CD8-positive, alpha-beta memory T cell (primary cell): ENCODE results near the gene SNTB2. TPM values are rescaled to one million over a fixed set of nuclear protein-coding genes. Genes with fewer than 3 reads are reported as not detected.
A peak's percentile ranks its signal among the peaks of the same experiment; 100 is the strongest.
"Not testable (repeated sequence)": the region's sequence is repeated elsewhere in the genome, so short reads cannot be mapped to it uniquely, and the experiment has no call there.

Source experiments
- CTCF ChIA-PET: fragments of 350-600 bp; sonication (Branson Sonifier 250); formaldehyde crosslinking; loops from one replicate; lab custom pipeline; 2021; ENCODE audit warnings: antibody characterized with exemption; lab: Charles Lee
- POLR2A ChIA-PET: fragments of 350-600 bp; sonication (Branson Sonifier 250); formaldehyde crosslinking; loops from one replicate; lab custom pipeline; 2021; ENCODE audit warnings: antibody characterized with exemption; lab: Charles Lee
- DNase-seq, 5 donors: peaks; one replicate each; pipeline versions ENCODE4 v3.0.0 to v3.0.0-alpha.2; 2020 to 2022; ENCODE audit warnings: mixed read lengths in 1 of 5
- H3K27ac ChIP-seq: one replicate; pipeline ENCODE4 v1.7.0; 2013; ENCODE audit warnings: low read depth, mild to moderate bottlenecking, low read length, moderate library complexity
- H3K27me3 ChIP-seq: 2 replicates; pipeline ENCODE4 v1.7.0; 2013; ENCODE audit warnings: low read length, mild to moderate bottlenecking; ENCODE audit not compliant: insufficient read depth, poor library complexity, severe bottlenecking
- H3K36me3 ChIP-seq: 2 replicates; pipeline ENCODE4 v1.7.0; 2013; ENCODE audit warnings: mild to moderate bottlenecking, low read length, moderate library complexity; ENCODE audit not compliant: insufficient read depth
- H3K4me1 ChIP-seq: 2 replicates; pipeline ENCODE4 v1.7.0; 2013; ENCODE audit warnings: mild to moderate bottlenecking, low read length, moderate library complexity; ENCODE audit not compliant: insufficient read depth
- H3K4me3 ChIP-seq: 2 replicates; pipeline ENCODE4 v1.7.0; 2013; ENCODE audit warnings: mild to moderate bottlenecking, low read length
- H3K9me3 ChIP-seq: 2 replicates; pipeline ENCODE4 v1.7.0; 2013; ENCODE audit warnings: mild to moderate bottlenecking, low read length
- H3K27ac Mint-ChIP-seq, 8 donors: one replicate each; pipeline ENCODE4 v1.8.0; 2020 to 2021; ENCODE audit warnings: mixed read lengths in 8 of 8, mild to moderate bottlenecking in 6 of 8, inconsistent platforms in 3 of 8, moderate library complexity in 3 of 8
- H3K27me3 Mint-ChIP-seq, 2 donors: one replicate each; pipeline ENCODE4 v1.8.0; 2020 to 2021; ENCODE audit warnings: mixed read lengths in 2 of 2, mild to moderate bottlenecking in 1 of 2, moderate library complexity in 1 of 2
- H3K36me3 Mint-ChIP-seq, 3 donors: one replicate each; pipeline ENCODE4 v1.8.0; 2020 to 2021; ENCODE audit warnings: mixed read lengths in 3 of 3, inconsistent platforms in 1 of 3, mild to moderate bottlenecking in 1 of 3
- H3K4me1 Mint-ChIP-seq, 3 donors: one replicate each; pipeline ENCODE4 v1.8.0; 2020 to 2021; ENCODE audit warnings: mixed read lengths in 3 of 3, inconsistent platforms in 1 of 3, mild to moderate bottlenecking in 1 of 3
- H3K4me3 Mint-ChIP-seq, 7 donors: one replicate each; pipeline ENCODE4 v1.8.0; 2020 to 2021; ENCODE audit warnings: mixed read lengths in 7 of 7, mild to moderate bottlenecking in 6 of 7, moderate library complexity in 4 of 7, inconsistent platforms in 2 of 7
- H3K9me3 Mint-ChIP-seq, 5 donors: one replicate each; pipeline ENCODE4 v1.8.0; 2020 to 2022; ENCODE audit warnings: mixed read lengths in 5 of 5, mild to moderate bottlenecking in 3 of 5, moderate library complexity in 2 of 5, inconsistent platforms in 1 of 5
- polyA plus RNA-seq: library from polyadenylated mRNA; unstranded; fragments of 300-500 nt; fragmentation: Illumina TruSeq; gene quantifications from one replicate; pipeline ENCODE4 v1.2.3, GENCODE V29; 2021
- total RNA-seq, 2 experiments: library from RNA; stranded (reverse); gene quantifications; one replicate each; pipeline ENCODE4 v1.2.3, GENCODE V29; 2021

The SNTB2 gene
- total and polyA plus RNA-seq, 3 experiments from 2014 or later, result 13.6 to 28.2 (median 14.9) TPM

DNA sequence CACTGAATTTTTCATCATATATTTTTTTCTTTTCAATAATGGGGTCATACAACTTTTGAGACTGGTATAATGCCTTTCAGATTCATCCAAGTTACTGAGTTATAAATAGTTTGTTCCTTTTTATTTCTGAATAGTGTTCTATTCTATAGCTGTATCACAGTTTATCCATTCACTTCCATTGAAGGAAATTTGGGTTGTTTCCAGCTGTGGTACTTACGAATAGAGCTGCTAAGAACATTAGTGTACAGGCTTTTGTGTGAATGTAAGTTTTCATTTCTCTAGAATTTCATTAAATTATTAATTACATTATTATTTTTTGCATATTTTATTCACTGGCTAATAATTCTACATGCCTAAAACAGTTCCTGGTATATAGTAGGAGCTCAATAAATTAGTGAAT lies 52.9 kb downstream of the SNTB2 start:
- Histone ChIP-seq H3K9me3 (no peaks in the 10 kb centered on the region), H3K27ac (no peak overlapping the region), H3K27me3 (no peaks in the 10 kb centered on the region), H3K4me3 (no peak overlapping the region), H3K4me1 (no peaks in the 10 kb centered on the region), H3K36me3 (no peaks in the 10 kb centered on the region)
- POLR2A ChIA-PET, result no interaction called here
- Mint-ChIP-seq H3K27ac (no peak overlapping the region), H3K4me3 (no peak overlapping the region), H3K9me3 (no peaks in the 10 kb centered on the region), H3K27me3 (no peaks in the 10 kb centered on the region), H3K4me1 (peaks cover 4 to 6% (median 6%) of the 10 kb centered on the region in 3 donors), H3K36me3 (peaks cover 0 to 8% (median 0%) of the 10 kb centered on the region in 3 donors)
- DNase-seq, result no peak
- CTCF ChIA-PET, result no interaction called here

DNA sequence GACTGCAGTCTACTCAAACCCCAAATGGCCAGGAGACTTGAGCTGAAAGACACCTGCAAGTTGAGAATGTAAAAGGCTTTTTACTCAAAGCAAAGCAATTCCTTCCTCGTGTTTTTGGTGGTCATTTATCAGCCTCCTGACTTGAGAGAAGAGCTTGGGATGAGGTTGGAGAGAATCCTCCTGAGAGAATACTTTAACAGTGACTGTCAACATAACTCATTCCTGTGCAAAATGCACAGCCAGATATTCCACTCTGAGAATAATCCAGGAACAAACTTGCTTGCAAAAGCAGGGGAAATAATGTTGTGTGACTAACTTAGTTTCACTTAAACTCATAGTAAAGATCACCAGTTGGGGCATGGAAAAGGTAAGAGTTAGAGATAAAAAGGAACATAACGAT lies 53.4 kb downstream of the SNTB2 start:
- H3K27ac ChIP-seq, result no peak overlapping the region
- H3K9me3 Mint-ChIP-seq, result no peaks in the 10 kb centered on the region
- no peak for DNase-seq
- no peak overlapping the region for H3K4me3 Mint-ChIP-seq
- H3K4me1 Mint-ChIP-seq, result peaks cover 4 to 6% (median 5%) of the 10 kb centered on the region in 3 donors
- H3K4me3 ChIP-seq, result no peak overlapping the region
- no peaks in the 10 kb centered on the region for H3K4me1 ChIP-seq
- peaks cover under 1% of the 10 kb centered on the region for H3K36me3 ChIP-seq
- H3K36me3 Mint-ChIP-seq, result peaks cover 0 to 8% (median 0%) of the 10 kb centered on the region in 3 donors
- ChIA-PET CTCF (no interaction called here), POLR2A (no interaction called here)
- H3K27ac Mint-ChIP-seq, result peak overlapping the region in 1 of 8 donors; percentile 19
- no peaks in the 10 kb centered on the region for H3K9me3 ChIP-seq
- H3K27me3 ChIP-seq, result no peaks in the 10 kb centered on the region
- H3K27me3 Mint-ChIP-seq, result no peaks in the 10 kb centered on the region

DNA sequence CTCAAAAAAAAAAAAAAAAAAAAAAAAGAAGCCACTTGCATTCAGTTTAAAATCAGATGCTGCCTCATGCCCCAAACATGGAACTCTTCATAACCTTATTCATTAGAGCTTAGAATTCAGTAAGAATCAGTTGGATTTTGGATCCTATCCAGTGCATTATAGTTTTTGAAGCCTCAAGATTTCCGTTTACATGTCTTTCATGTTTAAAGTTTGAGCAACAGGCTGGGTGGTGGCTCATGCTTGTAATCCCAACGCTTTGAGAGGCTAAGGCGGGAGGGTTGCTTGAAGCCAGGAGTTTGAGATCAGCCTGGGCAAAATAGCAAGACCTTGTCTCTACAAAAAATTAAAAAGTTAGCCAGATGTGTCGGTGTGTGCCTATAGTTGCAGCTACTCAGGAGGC lies 55.0 kb downstream of the SNTB2 start:
- H3K4me1 Mint-ChIP-seq, result peaks cover 5 to 6% (median 6%) of the 10 kb centered on the region in 3 donors
- no peak overlapping the region for H3K4me3 ChIP-seq
- no peak overlapping the region for H3K4me3 Mint-ChIP-seq
- peaks cover 5% of the 10 kb centered on the region for H3K36me3 ChIP-seq
- H3K36me3 Mint-ChIP-seq, result peaks cover 0 to 15% (median 6%) of the 10 kb centered on the region in 3 donors
- ChIA-PET POLR2A (interaction anchor here (0.6 kb wide), 1 partner anchor 153 kb away, joined by 4 read pairs; no protein-coding TSS in a partner anchor), CTCF (interaction anchor here (1.7 kb wide), 1 partner anchor 92 kb away, joined by 3 read pairs; no protein-coding TSS in a partner anchor)
- H3K9me3 ChIP-seq, result no peaks in the 10 kb centered on the region
- no peaks in the 10 kb centered on the region for H3K9me3 Mint-ChIP-seq
- no peaks in the 10 kb centered on the region for H3K27me3 ChIP-seq
- DNase-seq, result no peak
- H3K4me1 ChIP-seq, result no peaks in the 10 kb centered on the region
- H3K27me3 Mint-ChIP-seq, result no peaks in the 10 kb centered on the region
- H3K27ac Mint-ChIP-seq, result no peak overlapping the region
- no peak overlapping the region for H3K27ac ChIP-seq

DNA sequence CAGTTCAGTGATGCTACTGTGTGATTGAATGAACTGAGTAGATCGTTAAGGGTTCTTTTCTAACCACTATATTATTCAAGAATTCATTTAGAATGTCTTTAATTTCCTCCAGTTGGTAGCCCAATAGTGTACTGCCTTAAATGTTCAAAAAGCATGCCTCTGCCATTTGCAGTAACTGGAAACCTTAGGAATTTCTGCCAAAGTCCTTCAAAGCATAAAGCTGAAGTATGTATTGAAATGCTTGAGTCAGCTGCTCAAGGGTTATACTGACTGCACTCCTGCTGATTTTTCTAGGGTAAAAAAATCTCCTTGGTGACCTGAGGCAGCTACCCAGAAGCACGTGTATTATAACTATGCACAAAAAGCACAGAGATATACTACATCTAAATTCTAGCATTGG lies 56.5 kb downstream of the SNTB2 start:
- H3K4me3 Mint-ChIP-seq, result no peak overlapping the region
- H3K9me3 Mint-ChIP-seq, result no peaks in the 10 kb centered on the region
- Histone ChIP-seq H3K27ac (no peak overlapping the region), H3K4me3 (no peak overlapping the region), H3K27me3 (no peaks in the 10 kb centered on the region), H3K9me3 (no peaks in the 10 kb centered on the region), H3K36me3 (peaks cover 5% of the 10 kb centered on the region), H3K4me1 (no peaks in the 10 kb centered on the region)
- H3K4me1 Mint-ChIP-seq, result peaks cover 5 to 6% (median 6%) of the 10 kb centered on the region in 3 donors
- no peak for DNase-seq
- CTCF ChIA-PET, result interaction anchor here (1.5 kb wide), 1 partner anchor 13 kb away, joined by 6 read pairs; no protein-coding TSS in a partner anchor
- no peak overlapping the region for H3K27ac Mint-ChIP-seq
- POLR2A ChIA-PET, result no interaction called here
- H3K27me3 Mint-ChIP-seq, result no peaks in the 10 kb centered on the region
- H3K36me3 Mint-ChIP-seq, result peaks cover 0 to 22% (median 12%) of the 10 kb centered on the region in 3 donors

DNA sequence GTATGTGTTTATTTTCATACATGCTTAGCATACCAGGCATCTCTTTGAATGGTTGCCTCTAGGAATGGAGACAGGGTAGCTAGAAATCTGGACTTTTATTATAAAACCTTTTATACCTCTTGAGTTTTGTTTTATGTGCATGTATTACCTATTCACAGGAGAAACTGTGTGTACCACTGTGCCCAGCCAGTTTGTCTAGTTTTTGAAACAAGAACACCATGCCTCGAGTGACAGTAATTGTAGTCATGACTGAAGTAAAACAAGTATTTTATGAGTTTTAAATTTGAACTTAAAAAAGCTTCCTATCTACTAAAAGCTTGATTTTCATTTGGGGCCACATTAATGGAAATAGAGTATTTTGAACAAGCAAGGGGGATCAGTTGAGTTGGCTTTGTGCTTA lies 57.4 kb downstream of the SNTB2 start:
- H3K4me3 ChIP-seq, result no peak overlapping the region
- H3K27me3 Mint-ChIP-seq, result no peaks in the 10 kb centered on the region
- POLR2A ChIA-PET, result no interaction called here
- peaks cover 5% of the 10 kb centered on the region for H3K36me3 ChIP-seq
- no peaks in the 10 kb centered on the region for H3K9me3 Mint-ChIP-seq
- peaks cover 0 to 26% (median 14%) of the 10 kb centered on the region in 3 donors for H3K36me3 Mint-ChIP-seq
- no peak overlapping the region for H3K27ac ChIP-seq
- H3K27me3 ChIP-seq, result no peaks in the 10 kb centered on the region
- no peak overlapping the region for H3K4me3 Mint-ChIP-seq
- no peaks in the 10 kb centered on the region for H3K4me1 ChIP-seq
- peak overlapping the region in 1 of 8 donors; percentile 43 for H3K27ac Mint-ChIP-seq
- CTCF ChIA-PET, result interaction anchor here (1.5 kb wide), 1 partner anchor 13 kb away, joined by 6 read pairs; no protein-coding TSS in a partner anchor
- peaks cover 6 to 7% (median 6%) of the 10 kb centered on the region in 3 donors for H3K4me1 Mint-ChIP-seq
- H3K9me3 ChIP-seq, result no peaks in the 10 kb centered on the region
- no peak for DNase-seq

DNA sequence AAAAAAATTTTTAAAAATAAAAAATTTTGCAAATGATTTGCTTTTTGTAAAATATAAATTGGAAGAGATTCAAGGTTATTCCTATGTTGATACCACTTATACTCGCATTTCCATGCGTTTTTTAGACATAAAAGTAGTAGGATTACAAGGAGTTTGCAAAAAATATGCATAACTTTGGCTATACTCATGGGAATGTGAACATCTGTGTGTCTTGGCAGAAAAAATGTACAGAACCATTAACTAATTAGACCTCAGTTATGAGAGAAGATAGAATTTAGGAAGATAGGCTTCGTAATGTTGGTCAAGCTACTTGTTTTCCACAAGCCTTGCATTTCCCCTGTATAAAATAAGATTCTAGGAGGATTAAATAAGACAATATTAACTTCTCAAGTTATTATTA lies 63.1 kb downstream of the SNTB2 start:
- Histone ChIP-seq H3K4me3 (no peak overlapping the region), H3K9me3 (no peaks in the 10 kb centered on the region), H3K36me3 (peaks cover 5% of the 10 kb centered on the region), H3K4me1 (no peaks in the 10 kb centered on the region), H3K27me3 (no peaks in the 10 kb centered on the region), H3K27ac (no peak overlapping the region)
- no peak overlapping the region for H3K4me3 Mint-ChIP-seq
- H3K36me3 Mint-ChIP-seq, result peaks cover 0 to 32% (median 15%) of the 10 kb centered on the region in 3 donors
- no peaks in the 10 kb centered on the region for H3K9me3 Mint-ChIP-seq
- CTCF ChIA-PET, result no interaction called here
- peaks cover 20 to 25% (median 24%) of the 10 kb centered on the region in 3 donors for H3K4me1 Mint-ChIP-seq
- H3K27me3 Mint-ChIP-seq, result no peaks in the 10 kb centered on the region
- POLR2A ChIA-PET, result no interaction called here
- no peak overlapping the region for H3K27ac Mint-ChIP-seq
- DNase-seq, result no peak

DNA sequence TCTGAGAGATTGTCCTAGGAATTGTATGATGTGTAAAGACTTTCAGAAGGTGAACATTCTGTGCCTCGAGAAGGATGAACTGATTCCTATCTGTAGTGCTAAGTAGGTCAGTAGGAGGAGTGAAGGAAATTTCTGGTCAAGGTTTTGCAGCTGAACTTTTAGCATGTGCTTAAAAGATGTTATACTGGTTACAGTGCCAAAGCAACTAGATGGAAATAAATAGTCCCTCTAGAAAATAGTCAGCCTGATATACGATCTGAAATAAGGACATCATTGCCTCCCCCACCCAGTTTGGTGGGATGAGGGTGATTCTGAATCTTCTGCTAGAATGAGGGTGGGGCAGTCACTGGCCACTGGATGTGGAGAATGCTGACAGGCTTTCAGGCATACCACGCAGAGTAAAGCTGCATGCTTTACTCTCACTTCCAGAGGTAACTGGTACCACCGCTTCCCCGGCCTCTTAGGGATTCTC lies 66.9 kb downstream of the SNTB2 start:
- H3K4me3 ChIP-seq, result no peak overlapping the region
- POLR2A ChIA-PET, result no interaction called here
- H3K4me1 Mint-ChIP-seq, result peaks cover 21 to 30% (median 28%) of the 10 kb centered on the region in 3 donors

DNA sequence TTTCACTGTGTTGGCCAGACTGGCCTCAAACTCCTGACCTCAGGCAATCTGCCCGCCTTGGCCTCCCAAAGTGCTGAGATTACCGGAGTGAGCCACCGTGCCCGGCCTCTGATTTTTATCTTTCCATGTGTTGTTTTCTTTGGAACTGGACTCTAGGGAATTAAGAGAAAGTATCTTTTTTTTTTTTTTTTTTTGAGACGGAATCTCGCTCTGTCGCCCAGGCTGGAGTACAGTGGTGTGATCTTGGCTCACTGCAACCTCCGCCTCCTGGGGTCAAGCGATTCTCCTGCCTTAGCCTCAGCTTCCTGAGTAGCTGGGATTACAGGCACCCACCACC lies 72.4 kb downstream of the SNTB2 start:
- CTCF ChIA-PET, H3K27me3 ChIP-seq, H3K4me3 Mint-ChIP-seq, H3K27ac ChIP-seq, POLR2A ChIA-PET, DNase-seq, H3K4me1 ChIP-seq, H3K36me3 ChIP-seq, H3K4me3 ChIP-seq, H3K9me3 Mint-ChIP-seq, H3K9me3 ChIP-seq, H3K27me3 Mint-ChIP-seq: not testable (repeated sequence)
- Mint-ChIP-seq H3K4me1 (peaks cover 15 to 24% (median 20%) of the 10 kb centered on the region in 3 donors), H3K27ac (peak overlapping the region in 1 of 8 donors; percentile 47), H3K36me3 (peaks cover 5 to 38% (median 7%) of the 10 kb centered on the region in 3 donors)

More for the DNA sequence above, 66.9 kb downstream of the SNTB2 start:
- no peaks in the 10 kb centered on the region for H3K9me3 ChIP-seq
- peak overlapping the region in 7 of 8 donors; percentile 55 to 97 (median 80) for H3K27ac Mint-ChIP-seq
- peaks cover 0 to 19% (median 3%) of the 10 kb centered on the region in 3 donors for H3K36me3 Mint-ChIP-seq
- CTCF ChIA-PET, result interaction anchor here (0.6 to 0.9 kb wide), 2 partner anchors 31 to 104 kb away, joined by 3 to 4 read pairs; no protein-coding TSS in a partner anchor
- H3K36me3 ChIP-seq, result no peaks in the 10 kb centered on the region
- no peaks in the 10 kb centered on the region for H3K4me1 ChIP-seq
- H3K4me3 Mint-ChIP-seq, result peak overlapping the region in 6 of 7 donors; percentile 2 to 69 (median 43)
- H3K27me3 ChIP-seq, result no peaks in the 10 kb centered on the region
- H3K27me3 Mint-ChIP-seq, result no peaks in the 10 kb centered on the region
- H3K27ac ChIP-seq, result no peak overlapping the region
- H3K9me3 Mint-ChIP-seq, result no peaks in the 10 kb centered on the region
- DNase-seq, result no peak
